H9 (cell line): ENCODE measurements around the gene C2orf81. TPM values are rescaled to one million over a fixed set of nuclear protein-coding genes. Genes with fewer than 3 reads are reported as not detected.
A peak's percentile ranks its signal among the peaks of the same experiment; 100 is the strongest.

Experiments used
- DNase-seq: peaks from one replicate; pipeline ENCODE4 v3.0.0-alpha.2; 2017
- H2AFZ ChIP-seq: one replicate; pipeline ENCODE4 v1.6.1; 2013; ENCODE audit warnings: mild to moderate bottlenecking, low read length, control low read depth, moderate library complexity
- H2AK5ac ChIP-seq: 2 replicates; pipeline ENCODE4 v1.6.1; 2013; ENCODE audit warnings: low read length, control low read depth, mixed read lengths; ENCODE audit not compliant: insufficient read length
- H2BK120ac ChIP-seq: one replicate; pipeline ENCODE4 v1.6.1; 2013; ENCODE audit warnings: low read depth, mild to moderate bottlenecking, low read length, control low read depth, inconsistent platforms; ENCODE audit not compliant: poor library complexity, severe bottlenecking
- H2BK12ac ChIP-seq: 2 replicates; pipeline ENCODE4 v1.6.1; 2013; ENCODE audit warnings: low read length, control low read depth, mixed read lengths, low read depth; ENCODE audit not compliant: insufficient read length
- H2BK15ac ChIP-seq: 2 replicates; pipeline ENCODE4 v1.6.1; 2013; ENCODE audit warnings: low read depth, low read length, control low read depth
- H2BK20ac ChIP-seq: one replicate; pipeline ENCODE4 v1.6.1; 2013; ENCODE audit warnings: low read depth, mild to moderate bottlenecking, low read length, control low read depth, inconsistent platforms; ENCODE audit not compliant: poor library complexity, severe bottlenecking
- H2BK5ac ChIP-seq: 2 replicates; pipeline ENCODE4 v1.6.1; 2013; ENCODE audit warnings: low read length, control low read depth, mixed read lengths; ENCODE audit not compliant: insufficient read length
- H3K14ac ChIP-seq: 2 replicates; pipeline ENCODE4 v1.6.1; 2013; ENCODE audit warnings: low read length, control low read depth; ENCODE audit not compliant: insufficient read depth
- H3K18ac ChIP-seq: 2 replicates; pipeline ENCODE4 v1.6.1; 2013; ENCODE audit warnings: low read depth, mild to moderate bottlenecking, mixed read lengths, low read length, control low read depth; ENCODE audit not compliant: insufficient read length
- H3K23ac ChIP-seq: 2 replicates; pipeline ENCODE4 v1.6.1; 2013; ENCODE audit warnings: low read length, control low read depth, mixed read lengths, low read depth; ENCODE audit not compliant: insufficient read length
- H3K23me2 ChIP-seq: 2 replicates; pipeline ENCODE4 v1.6.1; 2013; ENCODE audit warnings: low read depth, mild to moderate bottlenecking, mixed read lengths, low read length, control low read depth; ENCODE audit not compliant: insufficient read length, poor library complexity, severe bottlenecking
- H3K27ac ChIP-seq: 2 replicates; pipeline ENCODE4 v1.5.1; 2013; ENCODE audit warnings: low read length, control low read depth, mixed read lengths, low read depth; ENCODE audit not compliant: insufficient read length
- H3K27me3 ChIP-seq: 2 replicates; pipeline ENCODE4 v1.6.1; 2013; ENCODE audit warnings: low read length, control low read depth, inconsistent platforms; ENCODE audit not compliant: insufficient read depth
- H3K4ac ChIP-seq: 2 replicates; pipeline ENCODE4 v1.6.1; 2013; ENCODE audit warnings: low read depth, mild to moderate bottlenecking, control low read depth, inconsistent platforms, low read length, moderate library complexity
- H3K4me1 ChIP-seq: 2 replicates; pipeline ENCODE4 v1.6.1; 2013; ENCODE audit warnings: low read length, control low read depth, inconsistent platforms; ENCODE audit not compliant: insufficient read depth
- H3K4me2 ChIP-seq: 2 replicates; pipeline ENCODE4 v1.6.1; 2013; ENCODE audit warnings: low read length, control low read depth, mixed read lengths; ENCODE audit not compliant: insufficient read length, insufficient read depth
- H3K56ac ChIP-seq: 2 replicates; pipeline ENCODE4 v1.6.1; 2013; ENCODE audit warnings: low read depth, mild to moderate bottlenecking, mixed read lengths, low read length, control low read depth; ENCODE audit not compliant: insufficient read length
- H3K79me1 ChIP-seq: 2 replicates; pipeline ENCODE4 v1.6.1; 2013; ENCODE audit warnings: low read depth, mild to moderate bottlenecking, moderate library complexity, low read length, control low read depth, inconsistent platforms; ENCODE audit not compliant: insufficient read depth, poor library complexity, severe bottlenecking
- H3K79me2 ChIP-seq: 2 replicates; pipeline ENCODE4 v1.6.1; 2013; ENCODE audit warnings: low read length, control low read depth, inconsistent platforms; ENCODE audit not compliant: insufficient read depth
- H3K9ac ChIP-seq: 2 replicates; pipeline ENCODE4 v1.6.1; 2013; ENCODE audit warnings: low read length, control low read depth, mixed read lengths; ENCODE audit not compliant: insufficient read length; ENCODE audit errors: extremely low read depth
- H3K9me3 ChIP-seq: one replicate; pipeline ENCODE4 v1.6.1; 2013; ENCODE audit warnings: low read depth, low read length, inconsistent platforms; ENCODE audit not compliant: control insufficient read depth
- H3T11ph ChIP-seq: one replicate; pipeline ENCODE4 v1.6.1; 2013; ENCODE audit warnings: mild to moderate bottlenecking, low read length, control low read depth, inconsistent platforms
- H4K20me1 ChIP-seq: one replicate; pipeline ENCODE4 v1.6.1; 2013; ENCODE audit not compliant: control insufficient read depth, insufficient read length, insufficient read depth
- H4K5ac ChIP-seq: 2 replicates; pipeline ENCODE4 v1.6.1; 2013; ENCODE audit warnings: low read depth, mild to moderate bottlenecking, mixed read lengths, low read length, control low read depth; ENCODE audit not compliant: insufficient read length
- H4K8ac ChIP-seq: replicated peaks from 2 replicates; pipeline ENCODE4 v1.6.1; 2013; ENCODE audit warnings: low read length, control low read depth, mixed read lengths, low read depth; ENCODE audit not compliant: insufficient read length
- H4K91ac ChIP-seq: 2 replicates; pipeline ENCODE4 v1.6.1; 2013; ENCODE audit warnings: low read depth, mild to moderate bottlenecking, moderate library complexity, mixed read lengths, low read length, control low read depth; ENCODE audit not compliant: insufficient read length
- H3K27ac Mint-ChIP-seq, 3 experiments: 2 replicates in 2 of 3; 3 replicates in 1 of 3; pipeline ENCODE4 v1.8.0; 2020 to 2021; ENCODE audit warnings: mixed read lengths in 3 of 3, mild to moderate bottlenecking in 1 of 3, moderate library complexity in 1 of 3
- H3K27me3 Mint-ChIP-seq: 2 replicates; pipeline ENCODE4 v1.8.0; 2021; ENCODE audit warnings: low read depth, mild to moderate bottlenecking, moderate library complexity, mixed read lengths
- H3K36me3 Mint-ChIP-seq, 3 experiments: 2 replicates in 2 of 3; 3 replicates in 1 of 3; pipeline ENCODE4 v1.8.0; 2020 to 2021; ENCODE audit warnings: low read depth in 3 of 3, mixed read lengths in 3 of 3; ENCODE audit not compliant: insufficient read depth in 1 of 3
- H3K4me1 Mint-ChIP-seq, 2 experiments: 2 replicates each; pipeline ENCODE4 v1.8.0; 2020; ENCODE audit warnings: mixed read lengths in 2 of 2
- H3K4me3 Mint-ChIP-seq, 2 experiments: 2 replicates in 1 of 2; 3 replicates in 1 of 2; pipeline ENCODE4 v1.8.0; 2020 to 2021; ENCODE audit warnings: mild to moderate bottlenecking in 2 of 2, mixed read lengths in 2 of 2, moderate library complexity in 1 of 2
- H3K9me3 Mint-ChIP-seq, 2 experiments: 2 replicates in 1 of 2; 3 replicates in 1 of 2; pipeline ENCODE4 v1.8.0; 2020; ENCODE audit warnings: mild to moderate bottlenecking in 2 of 2, mixed read lengths in 2 of 2, moderate library complexity in 1 of 2
- WGBS: extraction: QIAGEN DNeasy Blood & Tissue Kit; methylation state at CpG from one replicate; pipeline ENCODE4 v1.1.7; 2013; ENCODE audit warnings: missing lambda C conversion rate, low lambda C conversion rate, mixed read lengths; ENCODE audit not compliant: insufficient read length; ENCODE audit errors: extremely low coverage; 5-methylcytosine and 5-hydroxymethylcytosine counted together
- total RNA-seq: library from RNA; stranded (reverse); gene quantifications from 2 replicates; pipeline ENCODE4 v1.2.1, GENCODE V29; 2021
- TF ChIP-seq, protein P1 (sequence below): fragments of 200-600 bp; sonication (generic); conservative IDR thresholded peaks from 3 replicates; pipeline ENCODE4 v1.8.0; 2021; ENCODE audit warnings: antibody characterized with exemption, mild to moderate bottlenecking

Gene C2orf81
- total RNA-seq, 1 experiment from 2014 or later: 3.5 TPM

DNA sequence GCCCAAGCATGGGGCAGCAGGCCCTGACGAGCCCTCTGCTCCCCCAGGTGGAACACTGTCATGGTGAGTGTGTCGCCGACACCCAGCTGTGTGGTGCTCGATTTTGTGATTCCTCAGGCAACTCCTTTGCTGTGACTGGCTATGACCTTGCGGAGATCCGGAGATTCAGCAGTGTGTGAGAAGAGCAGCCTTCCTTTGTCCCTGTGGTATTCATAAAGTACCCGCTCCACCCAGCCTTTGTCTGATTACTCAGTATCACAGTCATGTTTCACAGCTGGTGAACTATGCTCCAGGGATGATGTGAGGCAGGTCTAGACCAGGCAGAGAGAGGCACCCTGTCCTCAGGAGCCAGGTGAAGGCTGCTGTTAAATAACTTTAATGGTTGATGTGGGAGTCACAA lies 4.1 kb upstream of the C2orf81 start:
- Histone ChIP-seq H2BK120ac (no peak overlapping the region), H3K4ac (no peak overlapping the region), H2BK20ac (no peak overlapping the region), H2AK5ac (no peak overlapping the region), H4K91ac (no peak overlapping the region), H3K9ac (no peak overlapping the region), H3K4me2 (no peak overlapping the region), H3K79me1 (no peaks in the 10 kb centered on the region), H3K18ac (no peak overlapping the region), H2BK5ac (no peak overlapping the region), H3K27ac (no peak overlapping the region), H2AFZ (no peak overlapping the region), H3K79me2 (no peaks in the 10 kb centered on the region), H3K56ac (no peak overlapping the region), H2BK15ac (no peak overlapping the region), H3K23ac (no peak overlapping the region), H3K4me1 (no peaks in the 10 kb centered on the region), H3K27me3 (no peaks in the 10 kb centered on the region), H4K5ac (no peak overlapping the region), H3K23me2 (peaks cover 9% of the 10 kb centered on the region), H2BK12ac (no peak overlapping the region), H3K14ac (no peak overlapping the region), H3K9me3 (no peaks in the 10 kb centered on the region), H4K8ac (no peak overlapping the region), H3T11ph (no peak overlapping the region), H4K20me1 (no peaks in the 10 kb centered on the region)
- TF ChIP-seq, protein P1, sequence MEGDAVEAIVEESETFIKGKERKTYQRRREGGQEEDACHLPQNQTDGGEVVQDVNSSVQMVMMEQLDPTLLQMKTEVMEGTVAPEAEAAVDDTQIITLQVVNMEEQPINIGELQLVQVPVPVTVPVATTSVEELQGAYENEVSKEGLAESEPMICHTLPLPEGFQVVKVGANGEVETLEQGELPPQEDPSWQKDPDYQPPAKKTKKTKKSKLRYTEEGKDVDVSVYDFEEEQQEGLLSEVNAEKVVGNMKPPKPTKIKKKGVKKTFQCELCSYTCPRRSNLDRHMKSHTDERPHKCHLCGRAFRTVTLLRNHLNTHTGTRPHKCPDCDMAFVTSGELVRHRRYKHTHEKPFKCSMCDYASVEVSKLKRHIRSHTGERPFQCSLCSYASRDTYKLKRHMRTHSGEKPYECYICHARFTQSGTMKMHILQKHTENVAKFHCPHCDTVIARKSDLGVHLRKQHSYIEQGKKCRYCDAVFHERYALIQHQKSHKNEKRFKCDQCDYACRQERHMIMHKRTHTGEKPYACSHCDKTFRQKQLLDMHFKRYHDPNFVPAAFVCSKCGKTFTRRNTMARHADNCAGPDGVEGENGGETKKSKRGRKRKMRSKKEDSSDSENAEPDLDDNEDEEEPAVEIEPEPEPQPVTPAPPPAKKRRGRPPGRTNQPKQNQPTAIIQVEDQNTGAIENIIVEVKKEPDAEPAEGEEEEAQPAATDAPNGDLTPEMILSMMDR: no peak
- H3K9me3 Mint-ChIP-seq: no peaks in the 10 kb centered on the region; a peak in 2 of 5 replicates
- H3K36me3 Mint-ChIP-seq: peaks cover 32 to 66% (median 63%) of the 10 kb centered on the region in 3 experiments
- peak overlapping the region; percentile 44 to 88 (median 76); a peak in 4 of 7 replicates for H3K27ac Mint-ChIP-seq
- H3K4me1 Mint-ChIP-seq: peaks cover 11 to 14% of the 10 kb centered on the region in 2 experiments
- H3K4me3 Mint-ChIP-seq: peak overlapping the region in 1 of 2 experiments; percentile 13; a peak in 1 of 5 replicates
- WGBS: no CpG with 5 or more reads among the region's 7 CpGs
- no peak for DNase-seq
- H3K27me3 Mint-ChIP-seq: peaks cover 18% of the 10 kb centered on the region
